HepG2 (cell line): ENCODE measurements around the gene NPW. TPM values are rescaled to one million over a fixed set of nuclear protein-coding genes. Genes with fewer than 3 reads are reported as not detected.

Source experiments
- ASH2L ChIP-seq: fragments of 300-600, 200-600 bp; sonication (generic); IDR thresholded peaks from 2 replicates; pipeline ENCODE4 v1.7.0; 2017; ENCODE audit warnings: low read depth, mild to moderate bottlenecking, moderate library complexity, mixed read lengths, low read length; ENCODE audit not compliant: insufficient read length
- ATM ChIP-seq: fragments of 450-650 bp; IDR thresholded peaks from 2 replicates; pipeline ENCODE4 v1.7.1; 2017; ENCODE audit warnings: mild to moderate bottlenecking, borderline replicate concordance
- CHCHD3 ChIP-seq: sonication (generic); formaldehyde crosslinking; IDR thresholded peaks from 2 replicates; pipeline ENCODE4 v1.8.0; 2022; ENCODE audit warnings: mild to moderate bottlenecking, missing genetic modification reagents, moderate library complexity
- FOXA3 ChIP-seq: IDR thresholded peaks from 2 replicates; pipeline ENCODE4 v1.6.1; 2016; ENCODE audit warnings: missing genetic modification reagents, missing compliant biosample characterization
- FUBP1 ChIP-seq: sonication (generic); formaldehyde crosslinking; IDR thresholded peaks from 2 replicates; pipeline ENCODE4 v1.5.1; 2020; ENCODE audit warnings: missing genetic modification reagents, mild to moderate bottlenecking, borderline replicate concordance
- HMGXB4 ChIP-seq, 2 experiments: sonication (generic) in 1 of 2; formaldehyde crosslinking in 1 of 2; IDR thresholded peaks; 2 replicates each; pipeline versions ENCODE4 v1.4.0 to v1.6.1; 2018 to 2020; ENCODE audit warnings: missing genetic modification reagents in 2 of 2, borderline replicate concordance in 1 of 2, low read depth in 1 of 2, mild to moderate bottlenecking in 1 of 2, missing biosample characterization in 1 of 2
- HNRNPL ChIP-seq: fragments of 200-400 bp; formaldehyde crosslinking; IDR thresholded peaks from 2 replicates; pipeline ENCODE4 v1.6.1; 2017; ENCODE audit warnings: mild to moderate bottlenecking, low read depth, low read length
- ISL2 ChIP-seq: sonication (generic); formaldehyde crosslinking; IDR thresholded peaks from 2 replicates; pipeline ENCODE4 v1.5.0; 2020; ENCODE audit warnings: missing genetic modification reagents
- KDM2A ChIP-seq: sonication (generic); formaldehyde crosslinking; IDR thresholded peaks from 2 replicates; pipeline ENCODE4 v1.4.0; 2020; ENCODE audit warnings: low read depth, missing genetic modification reagents, borderline replicate concordance
- MZF1 ChIP-seq: sonication (generic); formaldehyde crosslinking; IDR thresholded peaks from 2 replicates; pipeline ENCODE4 v1.8.1; 2023; ENCODE audit warnings: mild to moderate bottlenecking, missing genetic modification reagents, borderline replicate concordance
- ONECUT2 ChIP-seq: sonication (generic); formaldehyde crosslinking; IDR thresholded peaks from 2 replicates; pipeline ENCODE4 v1.4.0; 2020; ENCODE audit warnings: missing genetic modification reagents
- PHF5A ChIP-seq: IDR thresholded peaks from one replicate; pipeline ENCODE4 v1.6.1; 2018; ENCODE audit warnings: low read depth, missing genetic modification reagents; ENCODE audit not compliant: unreplicated experiment
- SALL1 ChIP-seq: sonication (generic); formaldehyde crosslinking; IDR thresholded peaks from 2 replicates; pipeline ENCODE4 v1.8.0; 2022; ENCODE audit warnings: mild to moderate bottlenecking, missing genetic modification reagents
- SRY ChIP-seq: sonication (generic); formaldehyde crosslinking; IDR thresholded peaks from 2 replicates; pipeline ENCODE4 v1.8.0; 2022; ENCODE audit warnings: mild to moderate bottlenecking, missing genetic modification reagents
- TOE1 ChIP-seq: sonication (generic); formaldehyde crosslinking; IDR thresholded peaks from 2 replicates; pipeline ENCODE4 v1.4.0; 2020; ENCODE audit warnings: mild to moderate bottlenecking, missing genetic modification reagents
- TSC22D2 ChIP-seq: sonication (generic); formaldehyde crosslinking; IDR thresholded peaks from 2 replicates; pipeline ENCODE4 v1.5.1; 2020; ENCODE audit warnings: missing genetic modification reagents, mild to moderate bottlenecking, borderline replicate concordance
- ZBTB38 ChIP-seq: sonication (generic); formaldehyde crosslinking; IDR thresholded peaks from 2 replicates; pipeline ENCODE4 v1.5.1; 2020; ENCODE audit warnings: mild to moderate bottlenecking, missing genetic modification reagents
- ZBTB39 ChIP-seq: sonication (generic); formaldehyde crosslinking; IDR thresholded peaks from 2 replicates; pipeline ENCODE4 v1.5.0; 2020; ENCODE audit warnings: missing genetic modification reagents
- ZNF3 ChIP-seq: IDR thresholded peaks from 2 replicates; pipeline ENCODE4 v1.7.0; 2017; ENCODE audit warnings: inconsistent platforms
- ZNF484 ChIP-seq: sonication (generic); formaldehyde crosslinking; IDR thresholded peaks from 2 replicates; pipeline ENCODE4 v1.5.1; 2020; ENCODE audit warnings: mild to moderate bottlenecking, low read depth, missing genetic modification reagents, borderline replicate concordance
- ZNF605 ChIP-seq: sonication (generic); formaldehyde crosslinking; IDR thresholded peaks from 2 replicates; pipeline ENCODE4 v1.8.0; 2022; ENCODE audit warnings: mild to moderate bottlenecking, missing genetic modification reagents
- ZNF740 ChIP-seq: sonication (generic); formaldehyde crosslinking; IDR thresholded peaks from 2 replicates; pipeline ENCODE4 v1.4.0; 2020; ENCODE audit warnings: missing genetic modification reagents
- polyA plus RNA-seq, 8 experiments: library from polyadenylated mRNA; depleted of rRNA in 3 of 8; stranded (reverse) in 7 of 8; unstranded in 1 of 8; fragments of >200 nt; fragmentation: Illumina TruSeq in 4 of 8; extraction: Trizol in 4 of 8; gene quantifications; 2 replicates each; pipeline versions ENCODE4 v1.2.1 to v1.2.3, GENCODE V29; 2011 to 2016; ENCODE audit warnings: low read depth in 4 of 8, missing spikeins in 1 of 8, mixed read lengths in 1 of 8; ENCODE audit not compliant: insufficient read depth in 1 of 8
- total RNA-seq, 5 experiments: library from RNA; depleted of rRNA; stranded (reverse); fragments of >200 nt; fragmentation: Illumina TruSeq; extraction: Trizol; gene quantifications; 2 replicates each; pipeline ENCODE4 v1.2.3, GENCODE V29; 2016; ENCODE audit warnings: low read depth in 1 of 5

The NPW gene
- total and polyA plus RNA-seq, 2 of the 13 experiments (the other 11 are each of a cell fraction or from before 2014, with no cell fraction given), result 0.24 to 0.97 TPM

GRCh38 chr16:2033057-2033908 lies 13.7 kb downstream of the NPW start (continued):
- TF ChIP-seq ZNF484 (CRISPR knock-in tag) (no peak), HNRNPL (peak; percentile 94), FOXA3 (CRISPR knock-in tag) (no peak), TSC22D2 (CRISPR knock-in tag) (no peak), ASH2L (no peak), ZNF605 (CRISPR knock-in tag) (0 out of 2 replicates have a peak, but pooled peaks have one; percentile 17), ONECUT2 (CRISPR knock-in tag) (no peak), KDM2A (no peak; the same call in 1 of the 2 replicates), ZBTB39 (CRISPR knock-in tag) (0 out of 2 replicates have a peak, but pooled peaks have one; percentile 5), ZNF740 (CRISPR knock-in tag) (no peak), ZNF3 (CRISPR knock-in tag) (no peak), MZF1 (CRISPR knock-in tag) (no peak), TOE1 (CRISPR knock-in tag) (no peak), FUBP1 (CRISPR knock-in tag) (no peak), ATM (no peak), ISL2 (CRISPR knock-in tag) (no peak), HMGXB4 (CRISPR knock-in tag; IDR thresholded peaks at IDR 0.05; ENCODE audit: borderline replicate concordance in 1 of 2, low read depth in 1 of 2) (no peak), ZBTB38 (CRISPR knock-in tag) (no peak), PHF5A (no peak), SALL1 (CRISPR knock-in tag) (peak; percentile 59), SRY (CRISPR knock-in tag) (no peak), CHCHD3 (CRISPR knock-in tag) (no peak)
